ENCODE results near the gene RFC3.

RFC3 gene

GRCh38 chr13:33817901-33818706, at the start of gene RFC3 (continued):
- TF ChIP-seq ZNF596 (tag by site-specific recombination; IDR thresholded peaks at IDR 0.05): no peak

GRCh38 chr13:33771296-33771695, 46.7 kb upstream of the RFC3 start:
- CTCF ChIA-PET: no interaction called here
- Histone ChIP-seq H3K4me3 (ENCODE audit: low read depth, low read length) (no peak overlapping the region), H3K9me3 (ENCODE audit: control insufficient read depth, insufficient read depth, low read depth, low read length) (no peaks in the 10 kb centered on the region), H3K36me3 (ENCODE audit: control insufficient read depth in 2 of 2, insufficient read depth in 1 of 2, low read length in 2 of 2) (no peaks in the 10 kb centered on the region), H3K27ac (ENCODE audit: extremely low read depth, low read depth, low read length) (no peak overlapping the region), H3K4me1 (ENCODE audit: control insufficient read depth, insufficient read depth, low read length) (no peaks in the 10 kb centered on the region)
- TF ChIP-seq ZNF837 (tag by site-specific recombination; IDR thresholded peaks at IDR 0.05) (no peak), ATF2 (tag by site-specific recombination; IDR thresholded peaks at IDR 0.05; ENCODE audit: low read depth) (no peak), ZNF521 (tag by site-specific recombination; IDR thresholded peaks at IDR 0.05) (no peak), EGR2 (tag by site-specific recombination; IDR thresholded peaks at IDR 0.05; ENCODE audit: low read depth) (no peak), ZNF776 (tag by site-specific recombination; IDR thresholded peaks at IDR 0.05; ENCODE audit: borderline replicate concordance) (no peak), ZNF645 (tag by site-specific recombination; IDR thresholded peaks at IDR 0.05) (no peak), ZNF132 (tag by site-specific recombination; IDR thresholded peaks at IDR 0.05; ENCODE audit: borderline replicate concordance) (no peak), ZNF211 (tag by site-specific recombination; IDR thresholded peaks at IDR 0.05; ENCODE audit: low read depth) (no peak)
- POLR2A ChIA-PET: no interaction called here

- TF ChIP-seq ZNF398 (tag by site-specific recombination; IDR thresholded peaks at IDR 0.05): no peak
- TF ChIP-seq ZNF473 (tag by site-specific recombination; IDR thresholded peaks at IDR 0.05): no peak
- TF ChIP-seq ZNF76 (tag by site-specific recombination; IDR thresholded peaks at IDR 0.05; ENCODE audit: borderline replicate concordance, low read depth): no peak
- no peak for TF ChIP-seq ZNF112 (tag by site-specific recombination; IDR thresholded peaks at IDR 0.05)
- no peak for TF ChIP-seq ZNF555 (tag by site-specific recombination; conservative IDR thresholded peaks at IDR 0.05)
- no peaks in the 10 kb centered on the region for H3K4me1 ChIP-seq (ENCODE audit: control insufficient read depth, insufficient read depth, low read length)
- ChIA-PET POLR2A (no interaction called here), CTCF (interaction anchor here (0.6 kb wide), 1 partner anchor 25 kb away, joined by 5 read pairs; no protein-coding TSS in a partner anchor)
- no peak overlapping the region for H3K27ac ChIP-seq (ENCODE audit: extremely low read depth, low read depth, low read length)
- no peaks in the 10 kb centered on the region for H3K9me3 ChIP-seq (ENCODE audit: control insufficient read depth, insufficient read depth, low read depth, low read length)
- no peak overlapping the region for H3K4me3 ChIP-seq (ENCODE audit: low read depth, low read length)
- no peaks in the 10 kb centered on the region for H3K36me3 ChIP-seq (ENCODE audit: control insufficient read depth in 2 of 2, insufficient read depth in 1 of 2, low read length in 2 of 2)
Observed at GRCh38 chr13:33773790-33774462, 44.0 kb upstream of the RFC3 start.

Data from HEK293 (cell line).